Activated CD4-positive, alpha-beta T cell treated with anti-CD3 and anti-CD28 coated beads, Interleukin-2, amount 10 ng/mL, durations not matched to agents 24 days and 14 days (primary cell): Measurements from ENCODE around the gene ISCA2. TPM values are rescaled to one million over a fixed set of nuclear protein-coding genes. Genes with fewer than 3 reads are reported as not detected.

Source experiments
- DNase-seq: peaks from one replicate; pipeline ENCODE4 v3.0.0; 2022
- H3K27ac Mint-ChIP-seq: one replicate; pipeline ENCODE4 v1.8.0; 2022; ENCODE audit warnings: mild to moderate bottlenecking, mixed read lengths
- H3K27me3 Mint-ChIP-seq: one replicate; pipeline ENCODE4 v1.8.0; 2022; ENCODE audit warnings: mixed read lengths
- H3K36me3 Mint-ChIP-seq: one replicate; pipeline ENCODE4 v1.8.0; 2022; ENCODE audit warnings: low read depth, mild to moderate bottlenecking, mixed read lengths
- H3K4me1 Mint-ChIP-seq: one replicate; pipeline ENCODE4 v1.8.0; 2021; ENCODE audit warnings: mixed read lengths
- H3K4me3 Mint-ChIP-seq: one replicate; pipeline ENCODE4 v1.8.0; 2022; ENCODE audit warnings: mild to moderate bottlenecking, moderate library complexity, mixed read lengths
- H3K9me3 Mint-ChIP-seq: one replicate; pipeline ENCODE4 v1.8.0; 2021; ENCODE audit warnings: mixed read lengths
- intact Hi-C: fragments of 100-400 bp; cut with micrococcal nuclease; formaldehyde crosslinking; loops from one replicate; pipeline ENCODE4 v1.15.1; 2023
- total RNA-seq: library from RNA; stranded (reverse); gene quantifications from 2 replicates; pipeline ENCODE4 v1.2.3, GENCODE V29; 2022

ISCA2 gene
- total RNA-seq, 1 donor from 2014 or later: 20.0 TPM

GRCh38 chr14:74508292-74508731 lies 14.7 kb downstream of the ISCA2 start:
- Mint-ChIP-seq H3K27me3 (peaks cover 8% of the 10 kb centered on the region), H3K9me3 (no peaks in the 10 kb centered on the region), H3K36me3 (no peaks in the 10 kb centered on the region), H3K4me1 (no peaks in the 10 kb centered on the region), H3K4me3 (no peak overlapping the region), H3K27ac (no peak overlapping the region)
- no peak for DNase-seq
- intact Hi-C loops: no loop called here

- Mint-ChIP-seq H3K9me3 (no peaks in the 10 kb centered on the region), H3K4me1 (no peaks in the 10 kb centered on the region)
- intact Hi-C loops: no loop called here
These were observed 15.4 kb downstream of the ISCA2 start for GRCh38 chr14:74508844-74509428.

DNA sequence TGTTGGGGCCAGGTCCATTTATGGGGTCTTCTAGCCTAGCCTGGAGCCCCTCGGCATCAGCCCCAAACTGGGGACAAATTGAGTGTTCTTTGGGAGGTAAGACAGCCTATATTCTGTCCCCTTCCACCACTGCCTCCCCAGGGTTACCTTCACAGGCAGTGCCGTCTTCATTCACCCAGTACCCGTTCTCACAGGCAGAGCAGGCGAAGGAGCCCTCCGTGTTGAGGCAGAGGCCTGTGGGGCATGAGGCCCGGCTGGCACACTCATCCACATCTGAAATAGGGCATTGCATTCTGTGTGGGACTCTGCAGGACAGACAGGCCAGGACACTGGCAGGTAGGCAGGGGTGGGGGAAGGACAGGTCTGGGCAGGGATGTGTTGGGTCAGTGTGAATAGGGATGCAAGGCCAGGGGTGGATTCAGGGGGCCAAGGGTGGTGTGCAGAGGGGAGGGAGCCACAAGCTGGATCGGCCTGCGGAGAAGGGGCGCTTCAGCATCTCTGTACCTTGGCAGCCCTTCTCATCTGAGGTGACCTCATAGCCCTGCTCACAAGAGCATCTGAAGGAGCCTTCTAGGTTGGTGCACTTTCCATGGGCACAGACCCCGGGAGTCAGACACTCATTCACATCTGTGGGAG lies 16.1 kb downstream of the ISCA2 start:
- Mint-ChIP-seq H3K27ac (no peak overlapping the region), H3K36me3 (no peaks in the 10 kb centered on the region), H3K9me3 (no peaks in the 10 kb centered on the region), H3K4me1 (peaks cover 4% of the 10 kb centered on the region), H3K27me3 (peaks cover 17% of the 10 kb centered on the region), H3K4me3 (no peak overlapping the region)
- intact Hi-C loops: no loop called here
- DNase-seq: no peak

More at GRCh38 chr14:74508844-74509428, 15.4 kb downstream of the ISCA2 start:
- DNase-seq: no peak
- Mint-ChIP-seq H3K27ac (no peak overlapping the region), H3K27me3 (peaks cover 11% of the 10 kb centered on the region), H3K4me3 (no peak overlapping the region), H3K36me3 (no peaks in the 10 kb centered on the region)

GRCh38 chr14:74510223-74510931 lies 16.8 kb downstream of the ISCA2 start:
- H3K4me3 Mint-ChIP-seq: no peak overlapping the region
- H3K9me3 Mint-ChIP-seq: no peaks in the 10 kb centered on the region
- intact Hi-C loops: no loop called here
- H3K36me3 Mint-ChIP-seq: no peaks in the 10 kb centered on the region
- no peak for DNase-seq
- no peak overlapping the region for H3K27ac Mint-ChIP-seq
- H3K4me1 Mint-ChIP-seq: peaks cover 7% of the 10 kb centered on the region
- peaks cover 17% of the 10 kb centered on the region for H3K27me3 Mint-ChIP-seq

DNA sequence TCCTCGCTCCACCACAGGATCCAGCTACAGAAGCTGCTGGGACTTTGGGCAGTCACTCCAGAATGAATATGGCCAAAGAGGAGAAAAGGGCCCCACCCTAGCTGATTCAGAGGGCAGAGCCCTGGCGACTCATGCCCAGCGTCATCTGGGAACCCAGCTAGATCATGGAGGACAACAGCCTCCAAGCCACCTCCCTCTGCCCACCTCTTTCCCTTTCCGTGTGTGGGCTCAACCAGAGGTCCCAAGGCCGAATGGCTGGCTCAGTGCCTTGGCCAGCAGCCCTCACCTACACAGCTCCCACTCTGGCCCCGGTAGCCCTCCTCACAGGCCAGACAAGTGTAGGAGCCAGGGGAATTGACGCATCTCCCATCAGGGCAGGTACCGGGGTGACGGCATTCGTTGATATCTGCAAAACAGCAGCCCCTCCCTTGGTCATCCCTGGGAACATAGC lies 17.4 kb downstream of the ISCA2 start:
- Mint-ChIP-seq H3K27me3 (peaks cover 19% of the 10 kb centered on the region), H3K36me3 (no peaks in the 10 kb centered on the region), H3K4me1 (peaks cover 7% of the 10 kb centered on the region), H3K4me3 (no peak overlapping the region), H3K27ac (no peak overlapping the region), H3K9me3 (no peaks in the 10 kb centered on the region)
- intact Hi-C loops: no loop called here
- no peak for DNase-seq

DNA sequence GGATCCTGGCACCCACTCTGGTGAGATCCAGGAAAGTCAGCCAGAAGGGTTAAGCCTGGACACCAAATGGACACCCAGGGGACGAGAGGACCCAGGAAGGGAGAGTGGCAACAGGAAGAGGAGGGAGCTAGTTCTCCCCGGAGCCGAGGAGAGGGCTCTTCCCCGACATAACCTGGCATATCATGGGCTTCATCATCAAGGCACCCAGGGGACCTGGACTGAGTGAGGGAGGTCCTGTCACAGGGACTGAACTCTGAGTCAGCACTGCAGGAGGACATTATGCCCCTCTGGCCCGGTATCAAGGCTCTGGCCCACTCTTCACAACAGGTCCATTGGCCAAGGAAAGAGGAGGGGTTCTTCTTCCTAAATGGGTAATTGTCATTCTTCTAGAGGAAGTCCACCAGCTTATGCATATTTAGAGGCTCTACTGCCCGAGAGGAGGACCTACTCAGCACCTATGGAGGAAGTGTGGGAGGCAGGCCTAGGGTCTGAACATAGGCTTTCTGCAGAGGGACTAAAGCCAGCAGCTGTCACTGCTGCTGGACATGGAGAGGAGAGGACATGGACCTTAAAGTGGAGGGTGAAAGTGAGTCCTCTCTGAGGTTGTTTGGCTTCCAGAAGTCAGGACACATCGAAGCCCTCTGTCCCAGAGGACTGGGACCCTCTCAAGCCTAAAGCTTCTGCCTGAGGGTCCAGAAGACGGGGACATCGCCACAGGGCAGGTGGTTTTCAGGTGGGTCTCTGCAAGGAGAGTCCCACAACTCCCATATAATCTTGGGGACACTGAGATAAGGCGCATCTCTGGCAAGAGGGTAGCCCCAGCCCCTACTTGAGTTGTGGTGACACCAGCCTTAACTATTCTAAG lies 18.6 kb downstream of the ISCA2 start:
- peaks cover 22% of the 10 kb centered on the region for H3K27me3 Mint-ChIP-seq

GRCh38 chr14:74514471-74514941 lies 20.9 kb downstream of the ISCA2 start:
- Mint-ChIP-seq H3K27ac (no peak overlapping the region), H3K9me3 (no peaks in the 10 kb centered on the region), H3K4me1 (peaks cover 7% of the 10 kb centered on the region), H3K36me3 (no peaks in the 10 kb centered on the region), H3K4me3 (no peak overlapping the region), H3K27me3 (peaks cover 30% of the 10 kb centered on the region)
- intact Hi-C loops: no loop called here
- DNase-seq: no peak

More for the DNA sequence above, 18.6 kb downstream of the ISCA2 start:
- Mint-ChIP-seq H3K27ac (no peak overlapping the region), H3K4me3 (no peak overlapping the region), H3K36me3 (no peaks in the 10 kb centered on the region), H3K4me1 (peaks cover 7% of the 10 kb centered on the region), H3K9me3 (no peaks in the 10 kb centered on the region)
- intact Hi-C loops: no loop called here
- no peak for DNase-seq

DNA sequence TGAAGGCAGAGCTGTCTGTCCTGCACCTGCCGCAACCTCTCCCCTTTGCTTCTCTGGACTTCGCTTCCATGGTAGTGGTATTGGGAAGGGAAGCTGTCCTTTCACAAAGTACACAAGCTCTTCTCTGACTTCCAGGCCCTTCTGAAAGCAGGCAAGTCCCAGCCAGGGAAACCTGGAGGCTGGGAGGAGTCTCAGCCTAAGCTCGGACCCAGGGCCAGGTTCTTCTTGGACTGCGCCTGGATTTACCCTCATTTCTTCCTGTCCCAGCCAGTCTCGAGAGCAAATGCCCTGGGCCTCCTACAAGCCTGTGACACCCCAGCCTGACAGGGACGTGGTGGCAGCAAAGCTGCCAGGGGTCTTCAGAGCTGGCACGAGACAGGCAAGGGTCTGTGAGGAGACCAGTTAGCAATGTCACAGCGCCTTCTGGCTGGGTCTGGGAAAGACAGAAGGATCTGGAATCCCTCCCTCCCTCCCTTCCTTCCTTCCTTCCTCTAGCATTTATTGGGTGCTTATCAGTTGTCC lies 22.4 kb downstream of the ISCA2 start:
- Mint-ChIP-seq H3K36me3 (no peaks in the 10 kb centered on the region), H3K27me3 (peaks cover 33% of the 10 kb centered on the region), H3K4me3 (no peak overlapping the region), H3K9me3 (no peaks in the 10 kb centered on the region), H3K4me1 (peaks cover 7% of the 10 kb centered on the region), H3K27ac (no peak overlapping the region)
- intact Hi-C loops: no loop called here
- no peak for DNase-seq

DNA sequence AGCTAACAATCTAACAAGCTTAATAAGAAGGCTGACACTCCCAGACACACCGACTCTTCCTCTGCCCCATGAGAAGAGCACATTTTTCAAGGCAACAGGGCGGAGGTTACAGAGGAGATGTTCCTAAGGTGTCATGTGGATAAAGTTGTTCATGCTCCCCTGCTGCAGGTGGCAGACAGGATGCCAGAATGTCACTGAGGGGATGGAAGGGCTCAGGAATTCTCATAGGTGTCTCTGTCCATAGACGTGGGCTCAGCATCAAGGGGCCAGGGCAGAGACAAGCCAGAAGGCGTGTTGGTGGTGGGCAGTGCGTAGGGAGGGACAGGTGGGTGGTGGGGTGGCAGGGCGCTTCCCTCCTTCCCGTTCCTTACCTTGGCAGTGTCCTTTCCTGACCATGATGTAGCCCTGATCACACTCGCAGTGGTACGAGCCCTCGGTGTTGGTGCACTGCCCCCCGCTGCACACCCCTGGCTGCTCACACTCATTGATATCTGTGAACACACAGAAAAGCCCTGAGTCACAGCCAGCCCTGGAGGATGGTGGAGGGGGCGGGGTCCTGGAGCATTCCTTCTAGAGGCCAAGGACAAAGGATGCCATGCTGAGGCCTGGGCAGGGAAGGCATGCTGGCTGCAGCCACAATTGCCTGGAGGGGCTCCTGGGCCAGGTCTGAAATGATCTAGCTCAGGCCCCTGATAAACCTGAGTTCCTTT lies 23.0 kb downstream of the ISCA2 start:
- Mint-ChIP-seq H3K4me3 (no peak overlapping the region), H3K36me3 (no peaks in the 10 kb centered on the region), H3K9me3 (no peaks in the 10 kb centered on the region), H3K27me3 (peaks cover 33% of the 10 kb centered on the region), H3K4me1 (peaks cover 7% of the 10 kb centered on the region), H3K27ac (no peak overlapping the region)
- intact Hi-C loops: no loop called here
- DNase-seq: no peak

DNA sequence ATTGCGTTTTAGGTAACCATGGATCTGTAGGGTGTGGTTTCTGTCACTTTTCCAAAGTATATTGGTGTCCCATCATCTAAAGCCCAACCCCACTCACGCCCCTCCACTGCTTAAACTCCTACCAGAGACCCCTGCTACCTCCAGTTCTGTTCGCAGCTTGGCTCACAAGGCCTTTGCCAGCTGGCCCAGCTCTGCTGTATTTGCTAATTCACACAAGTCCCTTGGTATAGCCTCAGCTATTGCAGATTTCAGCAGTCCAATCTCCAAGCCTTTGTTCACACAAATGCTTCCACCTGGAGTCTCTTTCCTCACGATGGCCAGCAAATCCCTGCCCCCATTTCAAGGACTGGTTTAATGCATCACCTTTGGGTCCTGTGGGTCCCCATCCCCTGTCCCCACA lies 24.2 kb downstream of the ISCA2 start:
- H3K9me3 Mint-ChIP-seq: no peaks in the 10 kb centered on the region
- intact Hi-C loops: no loop called here
- no peak overlapping the region for H3K4me3 Mint-ChIP-seq
- H3K27ac Mint-ChIP-seq: no peak overlapping the region
- peaks cover 28% of the 10 kb centered on the region for H3K27me3 Mint-ChIP-seq
- H3K36me3 Mint-ChIP-seq: no peaks in the 10 kb centered on the region
- no peak for DNase-seq
- H3K4me1 Mint-ChIP-seq: peaks cover 7% of the 10 kb centered on the region

DNA sequence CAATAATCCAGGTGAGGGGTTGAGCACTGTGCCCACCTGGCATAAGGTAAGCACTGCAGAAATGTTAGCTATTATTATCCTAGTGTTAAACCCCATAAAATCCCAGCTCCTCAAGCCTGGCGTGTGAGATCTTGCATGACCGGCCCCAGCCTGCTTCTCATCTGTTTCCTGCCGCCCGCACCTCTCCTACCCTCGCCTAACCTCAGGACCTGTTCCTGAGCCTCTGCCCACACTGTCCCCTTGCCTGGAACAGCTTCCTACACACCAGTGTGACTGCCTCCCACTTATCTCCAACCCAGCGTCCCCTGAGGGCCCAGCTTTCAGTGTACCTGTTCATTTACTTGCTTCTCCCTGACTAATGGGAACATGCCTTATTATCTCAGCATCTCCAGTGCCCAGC lies 24.7 kb downstream of the ISCA2 start:
- intact Hi-C loops: no loop called here
- Mint-ChIP-seq H3K27ac (no peak overlapping the region), H3K4me1 (peaks cover 7% of the 10 kb centered on the region), H3K9me3 (no peaks in the 10 kb centered on the region), H3K4me3 (no peak overlapping the region), H3K36me3 (no peaks in the 10 kb centered on the region), H3K27me3 (peaks cover 26% of the 10 kb centered on the region)
- DNase-seq: no peak

- H3K27ac Mint-ChIP-seq: no peak overlapping the region
- H3K36me3 Mint-ChIP-seq: no peaks in the 10 kb centered on the region
- peaks cover 4% of the 10 kb centered on the region for H3K4me1 Mint-ChIP-seq
- H3K27me3 Mint-ChIP-seq: peaks cover 21% of the 10 kb centered on the region
- intact Hi-C loops: no loop called here
- no peak for DNase-seq
- H3K4me3 Mint-ChIP-seq: no peak overlapping the region
- no peaks in the 10 kb centered on the region for H3K9me3 Mint-ChIP-seq
These were observed 25.9 kb downstream of the ISCA2 start for GRCh38 chr14:74519316-74520074.
